AG04450 (cell line): ENCODE measurements around the gene CEACAM1. TPM values are rescaled to one million over a fixed set of nuclear protein-coding genes. Genes with fewer than 3 reads are reported as not detected.

Experiments used
- CTCF ChIA-PET: fragments of 300-600, 350-600 bp; formaldehyde crosslinking; extraction: SDS; loops from one replicate; lab custom pipeline; 2022; ENCODE audit warnings: antibody characterized with exemption, inconsistent platforms; lab: Charles Lee
- POLR2A ChIA-PET: fragments of 350-600 bp; formaldehyde crosslinking; extraction: SDS; loops from one replicate; lab custom pipeline; 2021; ENCODE audit warnings: antibody characterized with exemption, inconsistent platforms; lab: Yijun Ruan, JAX
- DNase-seq: peaks from one replicate; pipeline ENCODE4 v3.0.0-alpha.2; 2011; ENCODE audit warnings: low read depth, low spot score
- H3K27ac ChIP-seq: one replicate; pipeline ENCODE4 v1.5.1; 2012; ENCODE audit warnings: low read depth, low read length, control low read depth
- H3K27me3 ChIP-seq: one replicate; pipeline ENCODE4 v1.6.0; 2012; ENCODE audit warnings: low read length; ENCODE audit not compliant: control insufficient read depth, insufficient read depth
- H3K4me3 ChIP-seq: 2 replicates; pipeline ENCODE4 v1.5.1; 2011; ENCODE audit warnings: mild to moderate bottlenecking, low read depth, low read length, control low read depth
- H3K9me3 ChIP-seq: 2 replicates; pipeline ENCODE4 v1.5.1; 2012; ENCODE audit warnings: low read length; ENCODE audit not compliant: control insufficient read depth, insufficient read depth
- CTCF ChIP-seq: IDR thresholded peaks from 2 replicates; pipeline ENCODE4 v1.5.1; 2011; ENCODE audit warnings: low read depth, low read length, control low read depth, inconsistent platforms
- polyA plus RNA-seq: library from polyadenylated mRNA; depleted of rRNA; stranded (reverse); fragments of >200 nt; gene quantifications from 2 replicates; pipeline ENCODE4 v1.2.3, GENCODE V29; 2011

Gene CEACAM1
- polyA plus RNA-seq, 1 experiment: not detected

- Histone ChIP-seq H3K4me3 (no peak overlapping the region), H3K27ac (no peak overlapping the region), H3K9me3 (no peaks in the 10 kb centered on the region), H3K27me3 (peaks cover 15% of the 10 kb centered on the region)
- no peak for TF ChIP-seq CTCF
- ChIA-PET POLR2A (no interaction called here), CTCF (no interaction called here)
- no peak for DNase-seq
Measured at GRCh38 chr19:42495663-42496062, 32.6 kb downstream of the CEACAM1 start.

- TF ChIP-seq CTCF: no peak
- CTCF ChIA-PET: no interaction called here
- Histone ChIP-seq H3K9me3 (no peaks in the 10 kb centered on the region), H3K4me3 (no peak overlapping the region), H3K27me3 (peaks cover 15% of the 10 kb centered on the region), H3K27ac (no peak overlapping the region)
- DNase-seq: no peak
- POLR2A ChIA-PET: no interaction called here
Measured at GRCh38 chr19:42494321-42494720, 34.0 kb downstream of the CEACAM1 start.

- Histone ChIP-seq H3K27ac (no peak overlapping the region), H3K4me3 (no peak overlapping the region), H3K27me3 (no peaks in the 10 kb centered on the region), H3K9me3 (no peaks in the 10 kb centered on the region)
- no peak for DNase-seq
- ChIA-PET CTCF (interaction anchor here (1.3 kb wide), 1 partner anchor 75 kb away, joined by 3 read pairs; no protein-coding TSS in a partner anchor), POLR2A (no interaction called here)
- TF ChIP-seq CTCF: no peak
Measured at GRCh38 chr19:42488783-42489521, 39.3 kb downstream of the CEACAM1 start.

GRCh38 chr19:42487798-42488178 lies 40.5 kb downstream of the CEACAM1 start:
- H3K27me3 ChIP-seq: no peaks in the 10 kb centered on the region
- no peak overlapping the region for H3K4me3 ChIP-seq

More at GRCh38 chr19:42487798-42488178, 40.5 kb downstream of the CEACAM1 start:
- no peak for DNase-seq
- Histone ChIP-seq H3K9me3 (no peaks in the 10 kb centered on the region), H3K27ac (no peak overlapping the region)
- POLR2A ChIA-PET: no interaction called here
- CTCF ChIA-PET: interaction anchor here (1.3 kb wide), 2 partner anchors 48 to 76 kb away, joined by 3 to 4 read pairs; no protein-coding TSS in a partner anchor
- TF ChIP-seq CTCF: no peak
